PC-9 (cell line): ENCODE results near the gene ERC2. TPM values are rescaled to one million over a fixed set of nuclear protein-coding genes. Genes with fewer than 3 reads are reported as not detected.

Experiments used
- BruUV-seq: library from RNA; stranded (reverse); fragments of 400-500 nt; replicated peaks from 2 replicates; lab custom pipeline; 2021; lab: Mats Ljungman, UMichigan
- CTCF ChIA-PET: fragments of 300-600 bp; sonication (Branson Sonifier 250); formaldehyde crosslinking; loops from one replicate; lab custom pipeline; 2022; ENCODE audit warnings: antibody characterized with exemption; lab: Charles Lee
- POLR2A ChIA-PET: fragments of 300-600 bp; sonication (Branson Sonifier 250); formaldehyde crosslinking; loops from one replicate; lab custom pipeline; 2022; ENCODE audit warnings: antibody characterized with exemption; ENCODE audit not compliant: unreplicated experiment; lab: Charles Lee
- DNase-seq, 2 experiments: peaks; one replicate each; pipeline versions ENCODE4 v3.0.0 to v3.0.0-alpha.2; 2015 to 2022; ENCODE audit warnings: mixed read lengths in 1 of 2
- H2AFZ ChIP-seq: fragments of 200-600 bp; sonication (generic); 2 replicates; pipeline ENCODE4 v1.8.1; 2017; ENCODE audit warnings: antibody characterized with exemption
- H3F3A ChIP-seq: fragments of 200-600 bp; sonication (generic); 2 replicates; pipeline ENCODE4 v1.8.1; 2017; ENCODE audit warnings: antibody characterized with exemption, mild to moderate bottlenecking, low read depth; ENCODE audit not compliant: insufficient read depth
- H3K27ac ChIP-seq: fragments of 200-600 bp; sonication (generic); 2 replicates; pipeline ENCODE4 v1.6.1; 2016; ENCODE audit warnings: mixed run types
- H3K27me3 ChIP-seq: fragments of 200-600 bp; sonication (generic); 2 replicates; pipeline ENCODE4 v1.6.1; 2016; ENCODE audit warnings: low read depth, mixed run types; ENCODE audit not compliant: insufficient read depth
- H3K36me3 ChIP-seq: fragments of 200-600 bp; sonication (generic); 2 replicates; pipeline ENCODE4 v1.6.1; 2016; ENCODE audit warnings: low read depth, mixed run types
- H3K4me1 ChIP-seq: fragments of 200-600 bp; sonication (generic); replicated peaks from 2 replicates; pipeline ENCODE4 v1.6.1; 2016; ENCODE audit warnings: mixed run types; ENCODE audit not compliant: insufficient read depth
- H3K4me2 ChIP-seq: fragments of 200-600 bp; sonication (generic); 2 replicates; pipeline ENCODE4 v1.6.1; 2017; ENCODE audit warnings: mixed run types
- H3K4me3 ChIP-seq: fragments of 200-600 bp; sonication (generic); 2 replicates; pipeline ENCODE4 v1.6.1; 2016; ENCODE audit warnings: mixed run types
- H3K79me2 ChIP-seq: fragments of 200-600 bp; sonication (generic); 2 replicates; pipeline ENCODE4 v1.6.1; 2017; ENCODE audit warnings: low read depth, mixed run types
- H3K9me2 ChIP-seq: fragments of 200-600 bp; sonication (generic); 2 replicates; pipeline ENCODE4 v1.8.1; 2017; ENCODE audit warnings: mild to moderate bottlenecking; ENCODE audit not compliant: insufficient read depth
- H3K9me3 ChIP-seq: fragments of 200-600 bp; sonication (generic); 2 replicates; pipeline ENCODE4 v1.8.1; 2016; ENCODE audit warnings: low read depth; ENCODE audit not compliant: insufficient read depth
- H4K20me1 ChIP-seq: fragments of 200-600 bp; sonication (generic); 2 replicates; pipeline ENCODE4 v1.8.1; 2017; ENCODE audit not compliant: insufficient read depth
- EZH2 ChIP-seq: fragments of 200-600 bp; sonication (generic); IDR thresholded peaks from 2 replicates; pipeline ENCODE4 v1.8.0; 2017; ENCODE audit warnings: antibody characterized with exemption, low read depth
- intact Hi-C: fragments of 100-400 bp; cut with micrococcal nuclease; formaldehyde crosslinking; loops from one replicate; pipeline ENCODE4 v1.10.0; 2022; ENCODE audit not compliant: unreplicated experiment
- total RNA-seq: library from RNA; stranded (reverse); gene quantifications from 2 replicates; pipeline ENCODE4 v1.2.3, GENCODE V29; 2021
- TF ChIP-seq, protein P1 (sequence below): fragments of 200-600 bp; sonication (generic); conservative IDR thresholded peaks from 2 replicates; pipeline ENCODE4 v1.6.1; 2017; ENCODE audit warnings: mixed run types, antibody characterized with exemption, mild to moderate bottlenecking, moderate library complexity

The ERC2 gene
- total RNA-seq, 1 experiment from 2014 or later: 1.4 TPM

DNA sequence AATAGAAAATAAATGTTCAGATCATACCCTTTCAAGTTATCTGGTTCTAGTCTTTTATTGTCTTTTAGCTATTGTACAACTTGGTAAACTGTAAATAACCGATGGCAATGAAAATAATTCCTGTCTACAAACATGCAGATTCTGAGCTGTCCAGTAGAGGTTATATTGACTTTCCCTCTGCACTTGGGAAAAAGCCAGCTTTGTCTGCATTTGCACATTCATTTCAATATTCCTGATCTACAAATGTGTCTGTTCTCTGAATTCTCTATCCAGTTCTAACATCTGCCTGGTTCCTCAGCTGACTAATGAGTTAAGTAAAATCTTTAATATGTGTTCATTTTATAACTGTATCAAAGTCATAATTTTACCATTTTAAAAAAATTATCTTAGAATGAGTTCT, 408.5 kb downstream of the ERC2 start:
- Histone ChIP-seq H2AFZ (no peak overlapping the region), H3K79me2 (no peaks in the 10 kb centered on the region), H3K36me3 (no peaks in the 10 kb centered on the region), H3K9me2 (no peaks in the 10 kb centered on the region), H3F3A (no peaks in the 10 kb centered on the region), H3K4me3 (no peak overlapping the region), H3K27ac (no peak overlapping the region), H3K4me1 (no peaks in the 10 kb centered on the region), H3K9me3 (no peaks in the 10 kb centered on the region), H4K20me1 (no peaks in the 10 kb centered on the region), H3K27me3 (0 out of 2 replicates have a peak, but pooled peaks cover under 1% of the 10 kb centered on the region), H3K4me2 (no peak overlapping the region)
- POLR2A ChIA-PET: no interaction called here
- intact Hi-C loops: no loop called here
- DNase-seq: no peak
- TF ChIP-seq, protein P1, sequence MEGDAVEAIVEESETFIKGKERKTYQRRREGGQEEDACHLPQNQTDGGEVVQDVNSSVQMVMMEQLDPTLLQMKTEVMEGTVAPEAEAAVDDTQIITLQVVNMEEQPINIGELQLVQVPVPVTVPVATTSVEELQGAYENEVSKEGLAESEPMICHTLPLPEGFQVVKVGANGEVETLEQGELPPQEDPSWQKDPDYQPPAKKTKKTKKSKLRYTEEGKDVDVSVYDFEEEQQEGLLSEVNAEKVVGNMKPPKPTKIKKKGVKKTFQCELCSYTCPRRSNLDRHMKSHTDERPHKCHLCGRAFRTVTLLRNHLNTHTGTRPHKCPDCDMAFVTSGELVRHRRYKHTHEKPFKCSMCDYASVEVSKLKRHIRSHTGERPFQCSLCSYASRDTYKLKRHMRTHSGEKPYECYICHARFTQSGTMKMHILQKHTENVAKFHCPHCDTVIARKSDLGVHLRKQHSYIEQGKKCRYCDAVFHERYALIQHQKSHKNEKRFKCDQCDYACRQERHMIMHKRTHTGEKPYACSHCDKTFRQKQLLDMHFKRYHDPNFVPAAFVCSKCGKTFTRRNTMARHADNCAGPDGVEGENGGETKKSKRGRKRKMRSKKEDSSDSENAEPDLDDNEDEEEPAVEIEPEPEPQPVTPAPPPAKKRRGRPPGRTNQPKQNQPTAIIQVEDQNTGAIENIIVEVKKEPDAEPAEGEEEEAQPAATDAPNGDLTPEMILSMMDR: no peak
- no peak for TF ChIP-seq EZH2
- CTCF ChIA-PET: no interaction called here
- BruUV-seq: no TSS peak

DNA sequence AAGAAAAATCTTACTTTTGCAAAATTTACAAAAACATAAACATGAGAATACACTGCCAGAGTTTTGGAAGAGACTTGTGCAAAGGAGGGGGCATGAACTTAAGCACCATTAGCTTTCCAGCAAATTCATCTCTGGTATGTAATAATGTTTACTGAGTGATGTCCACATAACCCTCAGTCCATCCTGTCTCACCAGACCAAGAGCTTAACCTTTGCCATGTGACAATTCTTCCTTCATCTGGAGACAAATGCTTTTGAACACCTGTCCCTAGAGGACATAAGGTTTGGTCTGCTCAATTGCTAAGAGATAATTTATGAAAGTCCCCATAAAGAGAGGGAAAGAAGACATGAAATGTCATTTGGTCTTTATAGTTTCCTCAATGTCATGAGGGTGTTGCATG, 412.3 kb downstream of the ERC2 start:
- TF ChIP-seq EZH2: no peak
- TF ChIP-seq, protein P1: no peak
- intact Hi-C loops: no loop called here
- Histone ChIP-seq H3K27me3 (0 out of 2 replicates have a peak, but pooled peaks cover 4% of the 10 kb centered on the region), H3K9me2 (no peaks in the 10 kb centered on the region; the same call in 1 of the 2 replicates), H3K4me2 (no peak overlapping the region), H4K20me1 (no peaks in the 10 kb centered on the region), H3K27ac (no peak overlapping the region), H3K4me1 (no peaks in the 10 kb centered on the region), H3F3A (no peaks in the 10 kb centered on the region), H3K79me2 (no peaks in the 10 kb centered on the region), H3K9me3 (no peaks in the 10 kb centered on the region), H3K4me3 (no peak overlapping the region), H2AFZ (no peak overlapping the region), H3K36me3 (no peaks in the 10 kb centered on the region)
- CTCF ChIA-PET: no interaction called here
- no TSS peak for BruUV-seq
- peak in 1 of 2 experiments; percentile 50 for DNase-seq
- POLR2A ChIA-PET: no interaction called here

DNA sequence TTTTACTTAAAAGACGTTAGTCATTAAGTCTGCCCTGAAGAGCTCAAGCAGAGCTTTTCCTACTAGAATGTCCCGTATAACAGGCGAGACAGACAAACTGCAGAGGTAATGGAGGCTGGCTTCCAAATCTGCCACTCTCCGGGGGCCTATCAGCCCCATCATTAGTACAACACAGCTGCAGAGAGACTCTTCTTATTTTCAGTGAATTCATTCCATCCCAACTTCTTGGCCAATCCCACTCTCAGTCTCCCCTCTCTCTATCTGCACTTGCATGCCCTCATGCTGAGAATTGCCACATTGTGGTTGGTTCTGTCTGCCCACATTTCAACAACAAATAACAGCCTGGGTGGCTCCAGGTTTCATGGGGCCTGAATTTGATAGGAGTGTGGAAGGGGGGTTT, 412.7 kb downstream of the ERC2 start:
- Histone ChIP-seq H3K4me2 (no peak overlapping the region), H3K9me2 (no peaks in the 10 kb centered on the region; the same call in 1 of the 2 replicates), H4K20me1 (no peaks in the 10 kb centered on the region), H3K36me3 (no peaks in the 10 kb centered on the region), H2AFZ (no peak overlapping the region), H3K27ac (no peak overlapping the region), H3K79me2 (no peaks in the 10 kb centered on the region), H3K9me3 (no peaks in the 10 kb centered on the region), H3F3A (no peaks in the 10 kb centered on the region), H3K4me3 (no peak overlapping the region), H3K27me3 (0 out of 2 replicates have a peak, but pooled peaks cover 4% of the 10 kb centered on the region), H3K4me1 (no peaks in the 10 kb centered on the region)
- intact Hi-C loops: no loop called here
- no peak for DNase-seq
- BruUV-seq: no TSS peak
- POLR2A ChIA-PET: no interaction called here
- CTCF ChIA-PET: no interaction called here
- no peak for TF ChIP-seq EZH2
- TF ChIP-seq, protein P1: no peak
